ENCODE measurements around the gene COBL.
A peak's percentile ranks its signal among the peaks of the same experiment; 100 is the strongest.

DNA sequence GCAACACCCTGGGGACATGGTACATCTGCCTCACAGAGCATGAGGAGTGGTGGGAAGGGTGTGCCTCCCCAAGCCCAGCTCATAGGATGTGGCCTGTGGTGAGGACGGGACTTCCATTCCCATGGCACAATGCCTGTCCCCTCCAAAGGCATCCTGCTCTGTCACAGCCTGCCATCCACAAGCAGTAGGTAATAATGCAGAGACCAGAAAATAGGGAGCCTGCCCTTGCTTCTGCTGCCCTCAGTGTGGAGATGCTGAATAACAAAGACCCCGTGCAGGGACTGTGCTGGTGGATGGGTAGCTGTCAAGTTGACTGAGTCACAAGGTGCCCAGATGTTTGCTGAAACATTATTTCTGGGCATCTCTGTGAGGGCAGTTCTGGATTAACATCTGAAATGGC, 334.0 kb downstream of the COBL start:
- TF ChIP-seq EZH2 (IDR thresholded peaks at IDR 0.05; ENCODE audit: low read depth) = no peak
- TF ChIP-seq, protein P1, sequence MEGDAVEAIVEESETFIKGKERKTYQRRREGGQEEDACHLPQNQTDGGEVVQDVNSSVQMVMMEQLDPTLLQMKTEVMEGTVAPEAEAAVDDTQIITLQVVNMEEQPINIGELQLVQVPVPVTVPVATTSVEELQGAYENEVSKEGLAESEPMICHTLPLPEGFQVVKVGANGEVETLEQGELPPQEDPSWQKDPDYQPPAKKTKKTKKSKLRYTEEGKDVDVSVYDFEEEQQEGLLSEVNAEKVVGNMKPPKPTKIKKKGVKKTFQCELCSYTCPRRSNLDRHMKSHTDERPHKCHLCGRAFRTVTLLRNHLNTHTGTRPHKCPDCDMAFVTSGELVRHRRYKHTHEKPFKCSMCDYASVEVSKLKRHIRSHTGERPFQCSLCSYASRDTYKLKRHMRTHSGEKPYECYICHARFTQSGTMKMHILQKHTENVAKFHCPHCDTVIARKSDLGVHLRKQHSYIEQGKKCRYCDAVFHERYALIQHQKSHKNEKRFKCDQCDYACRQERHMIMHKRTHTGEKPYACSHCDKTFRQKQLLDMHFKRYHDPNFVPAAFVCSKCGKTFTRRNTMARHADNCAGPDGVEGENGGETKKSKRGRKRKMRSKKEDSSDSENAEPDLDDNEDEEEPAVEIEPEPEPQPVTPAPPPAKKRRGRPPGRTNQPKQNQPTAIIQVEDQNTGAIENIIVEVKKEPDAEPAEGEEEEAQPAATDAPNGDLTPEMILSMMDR (conservative IDR thresholded peaks at IDR 0.05) = peak; percentile 51; the same call in 1 of the 2 replicates
